GM23338 (cell line): ENCODE measurements around the gene ARRDC1.
A peak's percentile ranks its signal among the peaks of the same experiment; 100 is the strongest.

Experiments
- CREB1 ChIP-seq: fragments of 250-450 bp; sonication (Bioruptor Pico); IDR thresholded peaks from 2 replicates; pipeline ENCODE4 v1.5.0; 2020; ENCODE audit warnings: low read depth, mild to moderate bottlenecking, moderate library complexity
- CTCF ChIP-seq, 2 experiments: fragments of 200-600 bp in 1 of 2; sonication (generic) in 1 of 2; conservative IDR thresholded peaks; 2 replicates each; pipeline versions ENCODE4 v1.5.1 to v1.6.1; 2016 to 2017; ENCODE audit warnings: antibody characterized with exemption in 2 of 2, low read depth in 2 of 2, mild to moderate bottlenecking in 2 of 2, moderate library complexity in 1 of 2
- ETS1 ChIP-seq: IDR thresholded peaks from 2 replicates; pipeline ENCODE4 v1.6.1; 2016; ENCODE audit warnings: antibody characterized with exemption
- EZH2 ChIP-seq: fragments of 200-600 bp; sonication (generic); IDR thresholded peaks from one replicate; pipeline ENCODE4 v1.8.0; 2017; ENCODE audit warnings: antibody characterized with exemption, mild to moderate bottlenecking, low read depth; ENCODE audit not compliant: unreplicated experiment
- EZH2phosphoT487 ChIP-seq: fragments of 200-600 bp; sonication (generic); IDR thresholded peaks from one replicate; pipeline ENCODE4 v1.8.1; 2018; ENCODE audit warnings: antibody characterized with exemption; ENCODE audit not compliant: unreplicated experiment
- JUNB ChIP-seq: IDR thresholded peaks from one replicate; pipeline ENCODE4 v1.6.1; 2016; ENCODE audit warnings: antibody characterized with exemption; ENCODE audit not compliant: unreplicated experiment
- NANOG ChIP-seq: IDR thresholded peaks from 2 replicates; pipeline ENCODE4 v1.6.1; 2016; ENCODE audit warnings: antibody characterized with exemption, borderline replicate concordance
- POLR2AphosphoS5 ChIP-seq: IDR thresholded peaks from 2 replicates; pipeline ENCODE4 v1.6.1; 2016; ENCODE audit warnings: antibody characterized with exemption, low read depth
- REST ChIP-seq: IDR thresholded peaks from one replicate; pipeline ENCODE4 v1.6.1; 2018; ENCODE audit warnings: antibody characterized with exemption; ENCODE audit not compliant: unreplicated experiment
- STAT1 ChIP-seq: IDR thresholded peaks from one replicate; pipeline ENCODE4 v1.6.1; 2016; ENCODE audit warnings: antibody characterized with exemption; ENCODE audit not compliant: unreplicated experiment
- ZNF114 ChIP-seq: fragments of 250-450 bp; sonication (Bioruptor Pico); IDR thresholded peaks from 2 replicates; pipeline ENCODE4 v1.5.0; 2020; ENCODE audit warnings: mild to moderate bottlenecking, moderate library complexity
- ZNF331 ChIP-seq: fragments of 250-450 bp; sonication (Bioruptor Pico); IDR thresholded peaks from 2 replicates; pipeline ENCODE4 v1.5.0; 2020; ENCODE audit warnings: low read depth, mild to moderate bottlenecking, moderate library complexity
- TF ChIP-seq, protein P1 (sequence below): fragments of 250-450 bp; sonication (Bioruptor Pico); IDR thresholded peaks from 2 replicates; pipeline ENCODE4 v1.5.0; 2020; ENCODE audit warnings: mild to moderate bottlenecking, moderate library complexity

DNA sequence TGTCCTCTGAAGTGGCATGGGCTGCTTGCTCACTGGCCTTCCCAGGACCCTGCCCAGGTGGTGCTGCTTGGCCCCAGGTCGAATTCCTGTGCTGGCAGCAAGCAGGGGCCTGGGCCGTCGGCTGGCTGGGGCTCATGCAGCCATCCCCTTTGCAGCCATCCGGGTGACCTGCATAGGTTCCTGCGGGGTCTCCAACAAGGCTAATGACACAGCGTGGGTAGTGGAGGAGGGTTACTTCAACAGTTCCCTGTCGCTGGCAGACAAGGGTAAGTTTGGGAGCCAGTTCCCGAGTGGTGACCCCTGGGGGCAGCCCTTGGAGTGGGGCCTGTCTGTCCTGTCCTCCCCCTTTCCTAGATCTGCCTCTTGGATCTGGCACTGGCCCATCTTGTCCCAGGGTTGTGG, 7.3 kb downstream of the ARRDC1 start:
- TF ChIP-seq CTCF (conservative IDR thresholded peaks at IDR 0.05; ENCODE audit: low read depth in 2 of 2) (no peak), EZH2 (no peak), POLR2AphosphoS5 (peak; percentile 17; the same call in 1 of the 2 replicates), REST (no peak), EZH2phosphoT487 (no peak), CREB1 (CRISPR knock-in tag) (no peak), ZNF114 (CRISPR knock-in tag) (no peak), JUNB (no peak), ETS1 (no peak), NANOG (no peak), ZNF331 (CRISPR knock-in tag) (no peak), STAT1 (no peak)
- TF ChIP-seq, protein P1, sequence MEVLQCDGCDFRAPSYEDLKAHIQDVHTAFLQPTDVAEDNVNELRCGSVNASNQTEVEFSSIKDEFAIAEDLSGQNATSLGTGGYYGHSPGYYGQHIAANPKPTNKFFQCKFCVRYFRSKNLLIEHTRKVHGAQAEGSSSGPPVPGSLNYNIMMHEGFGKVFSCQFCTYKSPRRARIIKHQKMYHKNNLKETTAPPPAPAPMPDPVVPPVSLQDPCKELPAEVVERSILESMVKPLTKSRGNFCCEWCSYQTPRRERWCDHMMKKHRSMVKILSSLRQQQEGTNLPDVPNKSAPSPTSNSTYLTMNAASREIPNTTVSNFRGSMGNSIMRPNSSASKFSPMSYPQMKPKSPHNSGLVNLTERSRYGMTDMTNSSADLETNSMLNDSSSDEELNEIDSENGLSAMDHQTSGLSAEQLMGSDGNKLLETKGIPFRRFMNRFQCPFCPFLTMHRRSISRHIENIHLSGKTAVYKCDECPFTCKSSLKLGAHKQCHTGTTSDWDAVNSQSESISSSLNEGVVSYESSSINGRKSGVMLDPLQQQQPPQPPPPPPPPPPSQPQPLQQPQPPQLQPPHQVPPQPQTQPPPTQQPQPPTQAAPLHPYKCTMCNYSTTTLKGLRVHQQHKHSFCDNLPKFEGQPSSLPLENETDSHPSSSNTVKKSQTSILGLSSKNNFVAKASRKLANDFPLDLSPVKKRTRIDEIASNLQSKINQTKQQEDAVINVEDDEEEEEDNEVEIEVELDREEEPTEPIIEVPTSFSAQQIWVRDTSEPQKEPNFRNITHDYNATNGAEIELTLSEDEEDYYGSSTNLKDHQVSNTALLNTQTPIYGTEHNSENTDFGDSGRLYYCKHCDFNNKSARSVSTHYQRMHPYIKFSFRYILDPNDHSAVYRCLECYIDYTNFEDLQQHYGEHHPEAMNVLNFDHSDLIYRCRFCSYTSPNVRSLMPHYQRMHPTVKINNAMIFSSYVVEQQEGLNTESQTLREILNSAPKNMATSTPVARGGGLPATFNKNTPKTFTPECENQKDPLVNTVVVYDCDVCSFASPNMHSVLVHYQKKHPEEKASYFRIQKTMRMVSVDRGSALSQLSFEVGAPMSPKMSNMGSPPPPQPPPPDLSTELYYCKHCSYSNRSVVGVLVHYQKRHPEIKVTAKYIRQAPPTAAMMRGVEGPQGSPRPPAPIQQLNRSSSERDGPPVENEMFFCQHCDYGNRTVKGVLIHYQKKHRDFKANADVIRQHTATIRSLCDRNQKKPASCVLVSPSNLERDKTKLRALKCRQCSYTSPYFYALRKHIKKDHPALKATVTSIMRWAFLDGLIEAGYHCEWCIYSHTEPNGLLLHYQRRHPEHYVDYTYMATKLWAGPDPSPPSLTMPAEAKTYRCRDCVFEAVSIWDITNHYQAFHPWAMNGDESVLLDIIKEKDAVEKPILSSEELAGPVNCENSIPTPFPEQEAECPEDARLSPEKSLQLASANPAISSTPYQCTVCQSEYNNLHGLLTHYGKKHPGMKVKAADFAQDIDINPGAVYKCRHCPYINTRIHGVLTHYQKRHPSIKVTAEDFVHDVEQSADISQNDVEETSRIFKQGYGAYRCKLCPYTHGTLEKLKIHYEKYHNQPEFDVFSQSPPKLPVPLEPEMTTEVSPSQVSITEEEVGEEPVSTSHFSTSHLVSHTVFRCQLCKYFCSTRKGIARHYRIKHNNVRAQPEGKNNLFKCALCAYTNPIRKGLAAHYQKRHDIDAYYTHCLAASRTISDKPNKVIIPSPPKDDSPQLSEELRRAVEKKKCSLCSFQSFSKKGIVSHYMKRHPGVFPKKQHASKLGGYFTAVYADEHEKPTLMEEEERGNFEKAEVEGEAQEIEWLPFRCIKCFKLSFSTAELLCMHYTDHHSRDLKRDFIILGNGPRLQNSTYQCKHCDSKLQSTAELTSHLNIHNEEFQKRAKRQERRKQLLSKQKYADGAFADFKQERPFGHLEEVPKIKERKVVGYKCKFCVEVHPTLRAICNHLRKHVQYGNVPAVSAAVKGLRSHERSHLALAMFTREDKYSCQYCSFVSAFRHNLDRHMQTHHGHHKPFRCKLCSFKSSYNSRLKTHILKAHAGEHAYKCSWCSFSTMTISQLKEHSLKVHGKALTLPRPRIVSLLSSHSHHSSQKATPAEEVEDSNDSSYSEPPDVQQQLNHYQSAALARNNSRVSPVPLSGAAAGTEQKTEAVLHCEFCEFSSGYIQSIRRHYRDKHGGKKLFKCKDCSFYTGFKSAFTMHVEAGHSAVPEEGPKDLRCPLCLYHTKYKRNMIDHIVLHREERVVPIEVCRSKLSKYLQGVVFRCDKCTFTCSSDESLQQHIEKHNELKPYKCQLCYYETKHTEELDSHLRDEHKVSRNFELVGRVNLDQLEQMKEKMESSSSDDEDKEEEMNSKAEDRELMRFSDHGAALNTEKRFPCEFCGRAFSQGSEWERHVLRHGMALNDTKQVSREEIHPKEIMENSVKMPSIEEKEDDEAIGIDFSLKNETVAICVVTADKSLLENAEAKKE (CRISPR knock-in tag) = no peak
